Adrenal gland (tissue), 5 donors: Measurements from ENCODE around the gene CCDC92B.

ENCODE experiments used
- CTCF ChIP-seq, 6 experiments: fragments of 450-650 bp in 4 of 6; fragments of 200-600 bp in 2 of 6; sonication (generic) in 1 of 6; IDR thresholded peaks; 1 replicate in 5 of 6; 2 replicates in 1 of 6; pipeline versions ENCODE4 v1.5.1 to v1.8.0; 2016 to 2021; ENCODE audit warnings: antibody characterized with exemption in 6 of 6, mild to moderate bottlenecking in 2 of 6, moderate library complexity in 1 of 6
- POLR2A ChIP-seq, 2 donors: fragments of 450-650 bp; IDR thresholded peaks; one replicate each; pipeline ENCODE4 v1.6.1; 2017; ENCODE audit warnings: antibody characterized with exemption in 2 of 2, mild to moderate bottlenecking in 2 of 2, moderate library complexity in 1 of 2
- donor health status: DM: no; HTN: no; CAD: no.

DNA sequence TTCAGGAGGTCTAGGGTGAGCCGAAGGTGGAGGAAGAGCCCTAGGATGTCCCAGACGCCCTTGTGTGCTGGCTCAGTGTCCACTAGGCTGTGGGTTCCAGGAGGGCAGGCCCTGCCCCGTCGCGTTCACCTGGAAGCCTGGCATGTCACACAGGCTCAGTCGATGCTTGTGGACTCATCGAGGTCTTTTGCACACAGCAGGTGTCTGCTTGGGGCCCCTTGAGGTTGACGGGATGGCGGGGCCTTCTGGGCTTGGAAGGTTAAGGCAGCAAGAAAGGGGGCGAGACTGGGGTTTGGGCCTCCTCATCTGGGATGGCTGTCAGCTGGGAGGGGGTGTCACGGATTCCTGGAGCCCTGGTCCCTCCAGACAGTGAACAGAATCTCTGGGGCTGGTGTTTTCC, 48.7 kb upstream of the CCDC92B start:
- no peak for TF ChIP-seq CTCF (IDR thresholded peaks at IDR 0.05)
- TF ChIP-seq POLR2A (IDR thresholded peaks at IDR 0.05): no peak
